BE2C (cell line): ENCODE measurements around the gene METTL6.

Experiments
- DNase-seq: peaks from one replicate; pipeline ENCODE4 v3.0.0-alpha.2; 2020
- H3K27me3 ChIP-seq: fragments of 250-450 bp; sonication (Bioruptor Pico); 2 replicates; pipeline ENCODE4 v1.5.1; 2020; ENCODE audit warnings: mild to moderate bottlenecking
- H3K36me3 ChIP-seq: fragments of 250-450 bp; sonication (Bioruptor Pico); 2 replicates; pipeline ENCODE4 v1.5.1; 2020; ENCODE audit warnings: mild to moderate bottlenecking
- H3K4me1 ChIP-seq: fragments of 250-450 bp; sonication (Bioruptor Pico); 2 replicates; pipeline ENCODE4 v1.5.1; 2020
- H3K4me3 ChIP-seq: 2 replicates; pipeline ENCODE4 v1.5.1; 2011; ENCODE audit warnings: low read depth, low read length
- H3K9me3 ChIP-seq: fragments of 250-450 bp; sonication (Bioruptor Pico); 2 replicates; pipeline ENCODE4 v1.5.1; 2020
- TF ChIP-seq, protein P1 (sequence below): IDR thresholded peaks from 2 replicates; pipeline ENCODE4 v1.5.1; 2012; ENCODE audit warnings: mild to moderate bottlenecking, low read depth, low read length

The METTL6 gene

DNA sequence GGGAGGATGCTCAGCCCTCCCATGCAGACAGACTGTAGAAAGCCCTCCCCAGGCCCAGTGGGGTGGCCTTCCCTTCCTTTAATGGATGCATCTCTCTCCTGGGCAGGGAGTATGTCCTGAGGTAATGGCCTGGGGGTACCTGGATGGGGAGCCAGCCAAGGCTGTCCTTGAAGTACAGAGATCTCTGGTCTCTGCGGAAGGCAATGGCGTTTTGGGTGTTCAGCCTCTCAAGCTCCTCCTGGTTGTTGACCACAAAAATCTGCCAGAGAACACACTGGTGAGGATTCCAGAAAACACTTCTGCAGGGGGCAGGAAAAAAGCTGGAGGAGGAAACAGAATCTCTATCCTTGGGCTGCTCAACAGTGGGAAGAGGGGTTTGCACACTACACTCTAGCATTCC is 29.0 kb upstream of the METTL6 start:
- Histone ChIP-seq H3K27me3 (no peaks in the 10 kb centered on the region), H3K4me3 (no peak overlapping the region), H3K9me3 (no peaks in the 10 kb centered on the region), H3K36me3 (no peaks in the 10 kb centered on the region), H3K4me1 (peaks cover 8% of the 10 kb centered on the region)
- TF ChIP-seq, protein P1, sequence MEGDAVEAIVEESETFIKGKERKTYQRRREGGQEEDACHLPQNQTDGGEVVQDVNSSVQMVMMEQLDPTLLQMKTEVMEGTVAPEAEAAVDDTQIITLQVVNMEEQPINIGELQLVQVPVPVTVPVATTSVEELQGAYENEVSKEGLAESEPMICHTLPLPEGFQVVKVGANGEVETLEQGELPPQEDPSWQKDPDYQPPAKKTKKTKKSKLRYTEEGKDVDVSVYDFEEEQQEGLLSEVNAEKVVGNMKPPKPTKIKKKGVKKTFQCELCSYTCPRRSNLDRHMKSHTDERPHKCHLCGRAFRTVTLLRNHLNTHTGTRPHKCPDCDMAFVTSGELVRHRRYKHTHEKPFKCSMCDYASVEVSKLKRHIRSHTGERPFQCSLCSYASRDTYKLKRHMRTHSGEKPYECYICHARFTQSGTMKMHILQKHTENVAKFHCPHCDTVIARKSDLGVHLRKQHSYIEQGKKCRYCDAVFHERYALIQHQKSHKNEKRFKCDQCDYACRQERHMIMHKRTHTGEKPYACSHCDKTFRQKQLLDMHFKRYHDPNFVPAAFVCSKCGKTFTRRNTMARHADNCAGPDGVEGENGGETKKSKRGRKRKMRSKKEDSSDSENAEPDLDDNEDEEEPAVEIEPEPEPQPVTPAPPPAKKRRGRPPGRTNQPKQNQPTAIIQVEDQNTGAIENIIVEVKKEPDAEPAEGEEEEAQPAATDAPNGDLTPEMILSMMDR: no peak
- no peak for DNase-seq

DNA sequence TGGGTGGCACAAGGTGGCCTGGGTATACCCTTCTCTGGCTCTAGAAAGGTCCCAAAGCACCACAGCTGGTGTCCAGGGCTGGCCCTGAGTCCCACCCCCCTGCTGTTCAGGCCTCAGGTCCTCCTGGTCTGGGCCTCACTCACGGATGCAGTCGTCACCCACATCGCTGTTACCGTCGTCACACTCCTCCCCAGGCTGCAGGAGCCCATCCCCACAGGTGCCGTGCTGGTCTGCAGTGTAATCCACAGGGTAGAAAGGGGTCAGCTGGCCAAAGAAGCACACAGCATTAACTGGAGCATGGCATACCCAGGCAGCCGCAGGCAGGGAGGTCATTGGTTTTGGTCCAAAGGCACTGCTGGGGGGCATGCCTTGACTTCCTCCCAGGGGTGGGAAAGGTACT is 28.4 kb upstream of the METTL6 start:
- H3K4me3 ChIP-seq: no peak overlapping the region
- no peak for DNase-seq
- TF ChIP-seq, protein P1: no peak
- no peaks in the 10 kb centered on the region for H3K27me3 ChIP-seq
- H3K4me1 ChIP-seq: peaks cover 5% of the 10 kb centered on the region
- H3K36me3 ChIP-seq: no peaks in the 10 kb centered on the region
- no peaks in the 10 kb centered on the region for H3K9me3 ChIP-seq

DNA sequence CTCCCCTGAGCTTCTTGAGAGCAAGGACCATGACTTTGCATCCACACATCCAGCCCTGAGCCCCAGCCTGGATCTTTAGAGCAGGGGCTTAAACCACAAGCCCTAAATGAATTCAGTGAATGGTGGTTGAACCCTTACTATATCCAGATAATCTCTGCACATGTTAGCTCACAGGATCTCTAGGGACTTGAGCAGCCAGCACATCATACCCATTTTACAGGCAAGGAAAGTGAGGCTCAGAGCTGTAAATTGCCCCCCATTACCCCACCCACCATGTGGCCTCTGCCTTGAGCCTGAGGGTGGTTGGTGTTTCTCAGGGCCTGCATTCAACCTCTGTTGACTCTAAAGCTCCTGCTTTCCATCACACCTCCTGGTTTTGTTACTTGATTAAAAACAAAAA is 27.6 kb upstream of the METTL6 start:
- H3K27me3 ChIP-seq: no peaks in the 10 kb centered on the region
- no peaks in the 10 kb centered on the region for H3K36me3 ChIP-seq
- H3K4me3 ChIP-seq: no peak overlapping the region
- TF ChIP-seq, protein P1: no peak
- DNase-seq: no peak
- no peaks in the 10 kb centered on the region; the same call in 1 of the 2 replicates for H3K4me1 ChIP-seq
- H3K9me3 ChIP-seq: no peaks in the 10 kb centered on the region

DNA sequence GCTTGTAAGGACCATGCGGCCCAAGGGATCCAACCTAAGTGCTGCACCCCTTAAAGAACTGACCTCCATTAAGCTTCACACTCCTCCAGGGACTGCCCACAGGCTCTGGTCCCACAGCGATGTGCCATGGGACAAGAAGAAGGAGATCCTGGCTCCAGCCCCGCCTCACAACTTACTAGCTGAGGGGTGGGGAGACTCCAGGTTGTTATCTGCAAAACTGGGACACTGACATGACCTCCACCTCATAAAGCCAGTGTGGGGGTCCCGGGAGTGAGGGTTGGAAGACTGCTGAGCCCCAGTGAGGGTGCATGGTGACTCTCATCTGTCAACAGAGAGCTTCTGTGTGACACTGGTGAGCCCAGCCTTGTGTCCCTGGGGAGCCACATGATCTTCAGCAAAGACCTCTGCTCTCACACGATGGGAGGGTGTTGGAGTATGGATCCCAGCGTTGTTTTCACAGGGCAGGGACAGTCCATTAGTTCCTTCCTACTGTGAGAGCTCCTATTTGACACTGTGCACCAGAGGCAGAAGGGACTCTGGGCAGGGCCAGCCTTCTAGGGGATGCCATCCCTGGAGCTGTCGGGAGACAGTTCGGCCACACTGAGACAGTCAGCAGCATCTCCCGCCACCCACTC is 26.8 kb upstream of the METTL6 start:
- TF ChIP-seq, protein P1: no peak
- Histone ChIP-seq H3K9me3 (no peaks in the 10 kb centered on the region), H3K4me1 (no peaks in the 10 kb centered on the region), H3K4me3 (no peak overlapping the region), H3K27me3 (no peaks in the 10 kb centered on the region), H3K36me3 (no peaks in the 10 kb centered on the region)
- no peak for DNase-seq

DNA sequence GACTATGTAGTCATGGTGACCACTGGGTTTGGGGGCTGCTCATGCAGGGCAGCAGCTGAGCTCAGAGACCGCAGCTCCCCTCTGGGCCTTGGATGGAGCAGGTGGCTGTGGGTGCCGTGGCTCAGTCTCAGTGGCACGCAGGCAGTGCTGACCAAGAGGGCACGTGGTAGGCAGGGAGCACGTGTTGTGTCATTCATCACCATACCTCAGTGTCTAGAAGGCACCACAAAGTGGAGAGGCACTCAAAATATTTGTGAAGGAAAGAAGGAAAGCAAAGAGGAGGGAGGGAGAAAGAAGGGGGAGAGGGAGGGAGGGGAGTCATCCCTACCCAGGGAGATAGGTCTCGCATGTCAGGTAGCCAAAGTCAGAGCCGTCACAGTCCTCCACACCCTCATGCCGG is 26.2 kb upstream of the METTL6 start:
- TF ChIP-seq, protein P1: no peak
- no peaks in the 10 kb centered on the region for H3K4me1 ChIP-seq
- H3K4me3 ChIP-seq: no peak overlapping the region
- H3K9me3 ChIP-seq: no peaks in the 10 kb centered on the region
- no peaks in the 10 kb centered on the region for H3K36me3 ChIP-seq
- no peaks in the 10 kb centered on the region for H3K27me3 ChIP-seq
- DNase-seq: no peak

DNA sequence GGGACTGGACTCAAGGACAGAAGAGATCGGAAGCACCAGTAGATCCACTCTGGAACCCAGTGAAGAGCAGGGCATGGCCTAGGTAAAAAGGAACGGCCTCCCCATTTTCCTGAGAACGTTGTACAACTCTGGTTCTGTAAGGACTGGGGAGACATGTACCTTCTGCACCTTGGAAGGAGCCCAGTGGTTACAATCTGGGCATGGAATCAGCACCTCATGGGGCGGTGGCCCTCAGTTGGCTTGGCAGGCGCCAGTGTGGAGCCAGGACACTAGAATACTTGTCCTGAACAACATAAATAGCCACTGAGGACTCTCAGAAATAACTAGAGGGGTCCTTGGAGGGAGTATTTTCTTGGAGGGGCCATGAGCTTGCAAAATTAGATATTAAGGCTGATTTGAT is 25.6 kb upstream of the METTL6 start:
- Histone ChIP-seq H3K9me3 (no peaks in the 10 kb centered on the region), H3K36me3 (no peaks in the 10 kb centered on the region), H3K4me1 (no peaks in the 10 kb centered on the region), H3K27me3 (no peaks in the 10 kb centered on the region), H3K4me3 (no peak overlapping the region)
- no peak for DNase-seq
- TF ChIP-seq, protein P1: no peak
